Keratinocyte (primary cell): ENCODE data around the gene AOPEP. TPM values are rescaled to one million over a fixed set of nuclear protein-coding genes. Genes with fewer than 3 reads are reported as not detected.

Experiments used
- DNase-seq: peaks from one replicate; pipeline ENCODE4 v3.0.0-alpha.2; 2011; ENCODE audit warnings: low read depth, missing footprints, low spot score
- FAIRE-seq: peaks from 2 replicates; lab custom pipeline; 2011; peaks lifted over from hg19 to GRCh38; lab: Jason Lieb, UNC
- H2AFZ ChIP-seq: 2 replicates; pipeline ENCODE4 v1.6.0; 2012; ENCODE audit warnings: low read length, control low read depth, inconsistent platforms; ENCODE audit not compliant: control insufficient read depth
- H3K27ac ChIP-seq: 2 replicates; pipeline ENCODE4 v1.5.1; 2011; ENCODE audit warnings: low read length; ENCODE audit not compliant: control insufficient read depth, insufficient read depth
- H3K27me3 ChIP-seq: 3 replicates; pipeline ENCODE4 v1.6.0; 2011; ENCODE audit warnings: low read length; ENCODE audit not compliant: control insufficient read depth, insufficient read depth; ENCODE audit errors: extremely low read depth
- H3K36me3 ChIP-seq, 2 experiments: 2 replicates in 1 of 2; 3 replicates in 1 of 2; pipeline ENCODE4 v1.5.1; 2011; ENCODE audit warnings: low read length in 2 of 2, mild to moderate bottlenecking in 1 of 2; ENCODE audit not compliant: control insufficient read depth in 2 of 2, insufficient read depth in 2 of 2; ENCODE audit errors: extremely low read depth in 1 of 2
- H3K4me1 ChIP-seq: 3 replicates; pipeline ENCODE4 v1.5.1; 2011; ENCODE audit warnings: low read length; ENCODE audit not compliant: control insufficient read depth, insufficient read depth; ENCODE audit errors: extremely low read depth
- H3K4me2 ChIP-seq: 3 replicates; pipeline ENCODE4 v1.6.0; 2011; ENCODE audit warnings: low read depth, low read length; ENCODE audit not compliant: control insufficient read depth, insufficient read depth; ENCODE audit errors: extremely low read depth
- H3K4me3 ChIP-seq, 3 experiments: fragments of 200-600 bp in 1 of 3; sonication (generic) in 1 of 3; 2 replicates in 2 of 3; 3 replicates in 1 of 3; pipeline ENCODE4 v1.5.1; 2011 to 2016; ENCODE audit warnings: low read length in 3 of 3, mild to moderate bottlenecking in 3 of 3, control low read depth in 2 of 3, inconsistent platforms in 1 of 3, low read depth in 1 of 3, mixed read lengths in 1 of 3, mixed run types in 1 of 3, moderate library complexity in 1 of 3; ENCODE audit not compliant: control insufficient read depth in 2 of 3, insufficient read depth in 2 of 3; ENCODE audit errors: extremely low read depth in 1 of 3
- H3K79me2 ChIP-seq: 2 replicates; pipeline ENCODE4 v1.6.0; 2012; ENCODE audit warnings: low read length; ENCODE audit not compliant: control insufficient read depth, insufficient read depth
- H3K9ac ChIP-seq: 3 replicates; pipeline ENCODE4 v1.6.0; 2011; ENCODE audit warnings: low read length; ENCODE audit not compliant: control insufficient read depth, insufficient read depth; ENCODE audit errors: extremely low read depth
- H3K9me1 ChIP-seq: 3 replicates; pipeline ENCODE4 v1.6.0; 2011; ENCODE audit warnings: low read length; ENCODE audit not compliant: control insufficient read depth, insufficient read depth; ENCODE audit errors: extremely low read depth
- H3K9me3 ChIP-seq: 2 replicates; pipeline ENCODE4 v1.5.1; 2012; ENCODE audit warnings: low read depth, low read length; ENCODE audit not compliant: control insufficient read depth
- H4K20me1 ChIP-seq: 3 replicates; pipeline ENCODE4 v1.6.0; 2011; ENCODE audit warnings: low read length; ENCODE audit not compliant: control insufficient read depth, insufficient read depth; ENCODE audit errors: extremely low read depth
- CTCF ChIP-seq, 3 experiments: IDR thresholded peaks in 1 of 3; conservative IDR thresholded peaks in 1 of 3; optimal IDR thresholded peaks in 1 of 3; 2 replicates in 2 of 3; 3 replicates in 1 of 3; pipeline versions ENCODE3 to v1.5.1; 2011; ENCODE audit warnings: low read length in 3 of 3, mild to moderate bottlenecking in 3 of 3, moderate library complexity in 2 of 3, control low read depth in 1 of 3, inconsistent platforms in 1 of 3; ENCODE audit not compliant: insufficient read depth in 2 of 3; ENCODE audit errors: extremely low read depth in 1 of 3
- EZH2 ChIP-seq: IDR thresholded peaks from one replicate; pipeline ENCODE4 v1.6.1; 2012; ENCODE audit warnings: inconsistent platforms, mild to moderate bottlenecking, low read length, moderate library complexity
- dilution Hi-C: fragments of 300-500 bp; cut with MboI; formaldehyde crosslinking; loops from one replicate; pipeline ENCODE4 v1.7.0; 2020; ENCODE audit warnings: low sequenced_read_pairs; ENCODE audit not compliant: extremely low pct_ligation_motif_present
- polyA plus RNA-seq, 5 experiments: library from polyadenylated mRNA; depleted of rRNA in 3 of 5; stranded (reverse) in 3 of 5; stranded (forward) in 1 of 5; unstranded in 1 of 5; fragments of >200 nt; gene quantifications; 1 replicate in 1 of 5; 2 replicates in 3 of 5; 3 replicates in 1 of 5; pipeline versions ENCODE4 v1.2.1 to v1.2.3, GENCODE V29; 2011 to 2012; ENCODE audit warnings: missing spikeins in 2 of 5, low read depth in 1 of 5, low replicate concordance in 1 of 5

Gene AOPEP
- polyA plus RNA-seq, 1 donor (not counting 4 experiments of a cell fraction or from before 2014, with no cell fraction given), result 27.0 TPM

- no peak for TF ChIP-seq EZH2
- TF ChIP-seq CTCF (optimal IDR thresholded peaks at IDR 0.05 in 1 of 3, IDR thresholded peaks at IDR 0.05 in 1 of 3, conservative IDR thresholded peaks at IDR 0.05 in 1 of 3; ENCODE audit: extremely low read depth in 1 of 3, insufficient read depth in 2 of 3, low read length in 3 of 3), result no peak
- Histone ChIP-seq H3K27ac (peak overlapping the region; percentile 77), H3K4me1 (peaks cover 50% of the 10 kb centered on the region), H4K20me1 (no peaks in the 10 kb centered on the region), H2AFZ (peak overlapping the region; percentile 59), H3K4me3 (peak overlapping the region in 2 of 3 experiments; percentile 26 to 50), H3K27me3 (no peaks in the 10 kb centered on the region), H3K4me2 (peak overlapping the region; percentile 80), H3K36me3 (no peaks in the 10 kb centered on the region), H3K9me1 (no peaks in the 10 kb centered on the region), H3K79me2 (no peaks in the 10 kb centered on the region), H3K9ac (peak overlapping the region; percentile 64), H3K9me3 (no peaks in the 10 kb centered on the region)
- FAIRE-seq, result peak; percentile 71
- no peak for DNase-seq
- dilution Hi-C loops, result no loop called here
These were observed 140.9 kb downstream of the AOPEP start for GRCh38 chr9:94867281-94867841.

GRCh38 chr9:94867842-94868312 lies 141.4 kb downstream of the AOPEP start:
- dilution Hi-C loops, result no loop called here
- H3K36me3 ChIP-seq, result no peaks in the 10 kb centered on the region
- H3K9me1 ChIP-seq, result no peaks in the 10 kb centered on the region
- H3K9me3 ChIP-seq, result no peaks in the 10 kb centered on the region
- H2AFZ ChIP-seq, result no peak overlapping the region
- H3K27me3 ChIP-seq, result no peaks in the 10 kb centered on the region
- DNase-seq (peak; percentile 66), FAIRE-seq (peak; percentile 92)
- H3K79me2 ChIP-seq, result no peaks in the 10 kb centered on the region
- peak overlapping the region in 2 of 3 experiments; percentile 26 to 50 for H3K4me3 ChIP-seq
- peak overlapping the region; percentile 77 for H3K27ac ChIP-seq
- TF ChIP-seq EZH2, result no peak
- TF ChIP-seq CTCF (optimal IDR thresholded peaks at IDR 0.05 in 1 of 3, IDR thresholded peaks at IDR 0.05 in 1 of 3, conservative IDR thresholded peaks at IDR 0.05 in 1 of 3; ENCODE audit: extremely low read depth in 1 of 3, insufficient read depth in 2 of 3, low read length in 3 of 3), result no peak
- H3K4me2 ChIP-seq, result peak overlapping the region; percentile 80
- no peaks in the 10 kb centered on the region for H4K20me1 ChIP-seq
- peaks cover 53% of the 10 kb centered on the region for H3K4me1 ChIP-seq
- H3K9ac ChIP-seq, result peak overlapping the region; percentile 64
